Smooth muscle cell (in vitro differentiated cells): ENCODE measurements around the gene DYNC1I1. TPM values are rescaled to one million over a fixed set of nuclear protein-coding genes. Genes with fewer than 3 reads are reported as not detected.

Experiments
- DNase-seq: peaks from one replicate; lab custom pipeline; 2025; ENCODE audit not compliant: unreplicated experiment; lab: John Stamatoyannopoulos, UW
- H2AFZ ChIP-seq: fragments of 200-600 bp; sonication (generic); 2 replicates; pipeline ENCODE4 v1.6.0; 2016; ENCODE audit warnings: antibody characterized with exemption, low read depth, mild to moderate bottlenecking
- H3F3A ChIP-seq: fragments of 200-600 bp; sonication (generic); 2 replicates; pipeline ENCODE4 v1.6.0; 2017; ENCODE audit warnings: antibody characterized with exemption, low read depth
- H3K27ac ChIP-seq: fragments of 200-600 bp; sonication (generic); 2 replicates; pipeline ENCODE4 v1.5.1; 2016; ENCODE audit warnings: low read depth, mild to moderate bottlenecking
- H3K27me3 ChIP-seq: fragments of 200-600 bp; sonication (generic); 2 replicates; pipeline ENCODE4 v1.6.1; 2016; ENCODE audit warnings: low read depth, mild to moderate bottlenecking
- H3K36me3 ChIP-seq: fragments of 200-600 bp; sonication (generic); 2 replicates; pipeline ENCODE4 v1.5.1; 2016; ENCODE audit warnings: low read depth
- H3K4me1 ChIP-seq: fragments of 200-600 bp; sonication (generic); 2 replicates; pipeline ENCODE4 v1.5.1; 2016; ENCODE audit warnings: low read depth
- H3K4me2 ChIP-seq: fragments of 200-600 bp; sonication (generic); 2 replicates; pipeline ENCODE4 v1.6.0; 2016; ENCODE audit warnings: mild to moderate bottlenecking
- H3K4me3 ChIP-seq: fragments of 200-600 bp; sonication (generic); 2 replicates; pipeline ENCODE4 v1.5.1; 2016; ENCODE audit warnings: mild to moderate bottlenecking
- H3K79me2 ChIP-seq: fragments of 200-600 bp; sonication (generic); 2 replicates; pipeline ENCODE4 v1.6.0; 2016; ENCODE audit warnings: low read depth, mild to moderate bottlenecking
- H3K9ac ChIP-seq: fragments of 200-600 bp; sonication (generic); 2 replicates; pipeline ENCODE4 v1.6.0; 2016; ENCODE audit warnings: low read depth
- H3K9me3 ChIP-seq: fragments of 200-600 bp; sonication (generic); replicated peaks from 2 replicates; pipeline ENCODE4 v1.5.1; 2016; ENCODE audit warnings: low read depth
- H4K20me1 ChIP-seq: fragments of 200-600 bp; sonication (generic); 2 replicates; pipeline ENCODE4 v1.6.0; 2016; ENCODE audit warnings: low read depth
- CTCF ChIP-seq: fragments of 200-600 bp; sonication (generic); IDR thresholded peaks from 2 replicates; pipeline ENCODE4 v1.5.1; 2017; ENCODE audit warnings: borderline replicate concordance, mild to moderate bottlenecking, antibody characterized with exemption; ENCODE audit not compliant: insufficient read depth, poor library complexity, severe bottlenecking
- WGBS: methylation state at CpG from one replicate; pipeline ENCODE4 v1.1.7; 2016; ENCODE audit warnings: low lambda C conversion rate; 5-methylcytosine and 5-hydroxymethylcytosine counted together
- polyA plus RNA-seq: library from polyadenylated mRNA; unstranded; fragments of >200 nt; fragmentation: Nextera tagmentation; extraction: Ambion mirVana; gene quantifications from 2 replicates; pipeline ENCODE4 v1.2.1, GENCODE V29; 2016
- total RNA-seq: library from RNA; depleted of rRNA; stranded (reverse); fragments of >200 nt; gene quantifications from 2 replicates; pipeline ENCODE4 v1.2.3, GENCODE V29; 2014

Gene DYNC1I1
- total and polyA plus RNA-seq, 2 experiments from 2014 or later: 1.1 to 2.4 TPM

- H3K27me3 ChIP-seq: no peaks in the 10 kb centered on the region
- no peaks in the 10 kb centered on the region for H3K36me3 ChIP-seq
- no peaks in the 10 kb centered on the region for H4K20me1 ChIP-seq
- H3F3A ChIP-seq: no peaks in the 10 kb centered on the region
- no peak for TF ChIP-seq CTCF
- H3K4me1 ChIP-seq: no peaks in the 10 kb centered on the region
- H3K4me3 ChIP-seq: no peak overlapping the region
- DNase-seq: no peak
- no peaks in the 10 kb centered on the region for H3K79me2 ChIP-seq
- no peak overlapping the region for H3K9ac ChIP-seq
- H2AFZ ChIP-seq: no peak overlapping the region
- no peak overlapping the region for H3K4me2 ChIP-seq
- no peak overlapping the region for H3K27ac ChIP-seq
- H3K9me3 ChIP-seq: no peaks in the 10 kb centered on the region
Observed at GRCh38 chr7:95925971-95926370, 153.6 kb downstream of the DYNC1I1 start.

GRCh38 chr7:95927756-95928155 lies 155.4 kb downstream of the DYNC1I1 start:
- Histone ChIP-seq H3K9ac (no peak overlapping the region), H3K4me3 (no peak overlapping the region), H3K27me3 (no peaks in the 10 kb centered on the region), H3K36me3 (no peaks in the 10 kb centered on the region), H4K20me1 (no peaks in the 10 kb centered on the region), H3F3A (no peaks in the 10 kb centered on the region), H3K9me3 (no peaks in the 10 kb centered on the region), H3K4me1 (no peaks in the 10 kb centered on the region), H3K27ac (no peak overlapping the region), H3K79me2 (no peaks in the 10 kb centered on the region), H3K4me2 (no peak overlapping the region), H2AFZ (no peak overlapping the region)
- WGBS: 72% methylated on average over 5 of the region's 5 CpGs
- DNase-seq: no peak
- no peak for TF ChIP-seq CTCF

GRCh38 chr7:95929710-95930280 lies 157.4 kb downstream of the DYNC1I1 start:
- H2AFZ ChIP-seq: no peak overlapping the region
- H3F3A ChIP-seq: no peaks in the 10 kb centered on the region
- no peaks in the 10 kb centered on the region for H3K4me1 ChIP-seq
- no peak overlapping the region for H3K4me3 ChIP-seq
- TF ChIP-seq CTCF: no peak
- no peak overlapping the region for H3K9ac ChIP-seq
- H3K9me3 ChIP-seq: no peaks in the 10 kb centered on the region
- no peaks in the 10 kb centered on the region for H3K27me3 ChIP-seq
- no peak overlapping the region for H3K27ac ChIP-seq
- no peaks in the 10 kb centered on the region for H3K79me2 ChIP-seq
- 100% methylated on average over 1 of the region's 1 CpG for WGBS
- no peak for DNase-seq
- H3K4me2 ChIP-seq: no peak overlapping the region
- no peaks in the 10 kb centered on the region for H4K20me1 ChIP-seq
- no peaks in the 10 kb centered on the region for H3K36me3 ChIP-seq
